Neuron (in vitro differentiated cells): ENCODE results near the gene LRG1.

Experiments
- H2AFZ ChIP-seq: one replicate; pipeline ENCODE4 v1.6.1; 2013; ENCODE audit warnings: low read depth, mild to moderate bottlenecking, inconsistent platforms, low read length, moderate library complexity
- H3K27me3 ChIP-seq: one replicate; pipeline ENCODE4 v1.6.1; 2013; ENCODE audit warnings: low read length; ENCODE audit not compliant: insufficient read depth
- H3K36me3 ChIP-seq: one replicate; pipeline ENCODE4 v1.6.1; 2013; ENCODE audit warnings: low read length; ENCODE audit not compliant: insufficient read depth
- H3K4me1 ChIP-seq: one replicate; pipeline ENCODE4 v1.6.1; 2013; ENCODE audit warnings: low read length; ENCODE audit not compliant: insufficient read depth
- H3K4me3 ChIP-seq: 2 replicates; pipeline ENCODE4 v1.5.1; 2013; ENCODE audit warnings: mild to moderate bottlenecking, low read length, moderate library complexity
- H3K9me3 ChIP-seq: one replicate; pipeline ENCODE4 v1.6.1; 2013; ENCODE audit warnings: low read length

Gene LRG1

DNA sequence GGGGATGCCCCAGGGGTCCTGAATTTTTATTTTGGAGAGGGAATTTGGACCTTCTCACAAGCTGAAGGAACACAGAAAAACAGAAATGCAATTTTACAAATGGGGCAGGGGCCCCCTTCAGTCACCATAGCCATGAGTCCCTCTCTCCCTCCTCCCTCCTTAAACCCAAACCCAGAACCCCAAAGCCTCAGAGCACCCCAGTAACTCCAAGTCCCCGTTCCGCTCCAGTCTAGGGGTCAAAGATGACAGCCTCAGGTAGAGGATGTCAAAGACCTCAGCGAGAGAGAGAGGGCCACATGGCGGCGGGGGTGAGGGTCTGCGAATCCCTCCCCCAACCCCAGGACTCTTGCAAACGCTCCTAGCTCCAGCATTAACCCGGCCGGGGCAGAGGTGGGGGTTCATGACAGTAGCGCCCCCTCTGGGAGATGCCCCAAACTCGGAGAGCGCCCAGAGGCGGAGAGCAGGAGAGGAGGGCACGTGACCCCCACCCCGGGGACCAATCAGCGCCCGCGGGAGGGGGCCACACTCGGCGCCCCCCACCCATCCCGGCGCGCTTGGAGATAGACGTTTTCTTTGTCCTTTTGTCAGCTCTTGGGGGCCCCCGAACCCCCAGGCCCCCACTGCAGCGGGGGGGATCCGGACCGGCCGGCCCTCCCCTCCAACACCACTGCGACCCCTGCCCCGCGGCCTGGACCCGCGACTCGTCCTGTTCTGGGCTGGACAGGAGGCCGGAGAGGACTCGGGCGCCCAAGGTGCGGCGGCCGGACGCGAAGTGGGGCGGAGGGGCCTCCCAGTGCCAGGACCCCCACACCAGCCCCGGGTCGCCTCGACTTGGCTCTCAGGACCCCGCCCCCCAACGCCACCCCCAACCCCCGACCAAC is 40.4 kb upstream of the LRG1 start:
- Histone ChIP-seq H3K27me3 (no peaks in the 10 kb centered on the region), H3K9me3 (no peaks in the 10 kb centered on the region), H2AFZ (no peak overlapping the region), H3K4me3 (peak overlapping the region; percentile 76), H3K36me3 (no peaks in the 10 kb centered on the region), H3K4me1 (peaks cover 24% of the 10 kb centered on the region)

DNA sequence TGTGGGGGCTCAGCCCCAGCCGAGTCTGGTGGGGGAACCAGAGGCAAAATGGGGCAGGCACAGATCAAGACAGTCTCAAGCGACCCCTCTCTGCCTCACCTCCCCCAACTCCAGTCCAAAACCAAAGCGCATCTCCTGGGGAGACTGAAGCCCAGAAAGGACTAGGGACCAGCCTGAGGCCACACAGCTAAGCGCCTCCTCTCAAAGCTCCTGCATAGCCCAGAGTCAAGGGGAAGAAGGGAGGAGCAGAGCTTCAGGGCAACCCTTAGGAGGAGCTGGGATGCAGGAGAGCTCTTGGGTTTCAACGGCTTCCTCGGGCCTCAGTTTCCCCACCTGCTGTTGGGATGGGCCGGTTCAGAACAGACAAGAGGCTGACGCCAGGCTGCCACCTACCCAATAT is 39.6 kb upstream of the LRG1 start:
- Histone ChIP-seq H3K36me3 (no peaks in the 10 kb centered on the region), H3K4me3 (no peak overlapping the region), H2AFZ (no peak overlapping the region), H3K27me3 (no peaks in the 10 kb centered on the region), H3K9me3 (no peaks in the 10 kb centered on the region), H3K4me1 (peaks cover 21% of the 10 kb centered on the region)

DNA sequence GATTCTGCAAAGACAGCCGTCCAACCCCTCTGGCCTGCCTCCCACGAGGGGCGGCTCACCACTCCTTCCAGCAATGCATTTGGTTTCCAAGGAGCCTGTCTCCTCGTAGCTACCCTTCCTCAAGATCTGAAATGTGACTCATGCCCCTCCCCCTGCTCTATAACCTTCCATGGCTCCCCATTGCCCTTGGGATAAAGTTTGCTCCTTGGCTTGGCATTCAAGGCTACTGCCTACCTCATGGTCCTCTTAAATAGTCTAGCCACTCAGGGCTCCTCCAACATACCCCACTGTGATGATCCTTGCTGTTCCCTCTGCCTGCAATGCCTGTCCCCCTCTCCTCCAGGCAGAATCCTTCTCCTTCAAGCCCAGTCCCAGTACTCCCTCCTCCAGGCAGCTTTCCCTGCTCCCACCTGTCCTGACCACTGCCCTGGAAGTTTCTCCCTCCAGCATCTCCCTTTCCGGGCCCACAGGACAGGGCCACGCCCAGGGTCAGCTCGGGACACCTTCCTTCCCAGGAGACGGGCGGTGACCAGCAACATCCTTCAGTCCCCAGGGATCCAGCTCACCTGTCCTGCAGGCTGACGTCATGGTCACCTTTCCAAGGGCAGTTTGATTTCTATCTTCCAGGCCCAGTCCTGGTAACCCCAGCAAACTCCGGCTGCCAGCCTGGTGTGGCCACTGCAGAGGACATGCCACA is 38.9 kb upstream of the LRG1 start:
- Histone ChIP-seq H3K36me3 (no peaks in the 10 kb centered on the region), H3K4me1 (peaks cover 16% of the 10 kb centered on the region), H3K4me3 (no peak overlapping the region), H3K9me3 (no peaks in the 10 kb centered on the region), H2AFZ (no peak overlapping the region), H3K27me3 (no peaks in the 10 kb centered on the region)

DNA sequence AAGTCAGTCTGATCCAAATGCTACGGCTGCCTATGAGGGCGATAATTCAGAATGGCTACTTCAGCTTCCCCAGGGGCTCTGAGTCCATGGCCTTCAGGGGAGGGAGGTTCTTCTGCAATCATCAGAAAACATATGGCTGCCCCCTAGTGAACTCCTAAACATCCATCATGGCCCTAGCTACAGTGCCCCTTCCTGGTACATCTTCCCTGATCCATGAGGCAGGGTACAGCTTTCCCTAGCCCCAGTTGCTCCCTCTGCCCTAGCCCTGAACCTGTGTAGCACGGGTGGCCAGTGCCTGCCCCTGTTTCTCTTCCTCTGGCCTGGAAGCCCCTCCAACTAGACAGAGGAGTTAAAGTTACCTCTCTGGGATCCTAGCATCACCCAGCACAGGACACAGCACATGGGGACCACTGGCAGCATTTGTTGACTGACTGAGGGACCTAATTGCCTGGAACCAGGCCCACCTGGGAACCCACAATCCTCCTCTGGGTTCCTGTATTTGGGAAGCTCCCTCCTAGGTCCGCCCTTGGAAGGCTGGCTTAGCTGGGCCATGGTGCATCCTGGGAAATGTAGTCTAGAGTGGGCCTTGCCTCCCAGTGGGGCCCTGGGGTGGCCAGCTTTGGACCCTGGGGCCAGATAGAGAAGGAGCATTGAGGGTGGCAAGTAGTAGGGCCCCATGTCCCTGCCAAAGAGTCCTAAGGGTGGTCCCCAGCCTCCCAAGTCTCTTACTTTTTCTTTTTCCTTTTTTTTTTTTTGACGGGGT is 37.4 kb upstream of the LRG1 start:
- Histone ChIP-seq H3K9me3 (no peaks in the 10 kb centered on the region), H3K4me3 (no peak overlapping the region), H3K4me1 (peaks cover 15% of the 10 kb centered on the region), H3K27me3 (no peaks in the 10 kb centered on the region), H2AFZ (no peak overlapping the region), H3K36me3 (no peaks in the 10 kb centered on the region)

DNA sequence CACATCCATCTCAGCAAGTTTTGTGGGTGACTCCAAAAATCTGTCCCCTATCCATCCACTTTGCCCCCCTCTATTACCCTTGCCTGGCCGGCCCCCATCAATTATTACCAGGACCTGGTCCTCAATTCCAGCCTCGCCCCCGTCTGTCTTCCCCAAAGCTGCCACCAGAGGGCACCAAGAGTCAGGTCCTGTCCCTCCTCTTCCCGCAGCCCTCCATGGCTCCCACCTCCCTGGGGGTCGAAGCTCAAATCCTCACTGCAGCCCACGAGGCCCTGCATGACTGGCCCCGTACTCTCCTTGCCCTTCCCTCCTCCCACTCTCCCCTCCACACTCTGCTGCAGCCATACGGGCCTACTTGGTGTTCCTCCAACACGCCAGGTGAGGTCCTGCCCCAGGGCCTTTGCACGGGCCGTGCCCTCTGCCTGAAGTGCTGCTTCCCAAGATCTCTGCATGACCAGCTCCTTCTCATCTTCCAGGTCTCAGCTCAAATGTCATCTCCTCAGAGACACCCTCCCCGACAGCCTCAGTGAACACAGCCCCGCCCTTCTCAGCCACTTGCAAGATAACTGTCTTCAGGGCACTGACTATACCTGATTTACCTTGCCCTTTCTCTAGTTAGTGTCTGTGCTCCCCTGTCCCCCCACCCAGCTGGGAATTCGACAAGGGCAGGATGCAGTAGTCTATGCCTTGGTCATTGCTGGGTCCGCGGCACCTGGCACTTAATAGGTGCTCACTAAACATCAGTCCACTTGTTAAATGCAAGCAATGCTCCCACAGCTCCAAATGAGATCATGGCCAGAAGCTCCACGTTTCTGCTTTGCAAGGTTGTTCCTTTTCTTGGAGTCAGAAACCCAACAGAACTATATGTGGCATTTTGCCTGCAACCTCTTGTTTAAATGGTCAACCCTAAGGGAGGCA is 36.4 kb upstream of the LRG1 start:
- Histone ChIP-seq H3K4me3 (no peak overlapping the region), H3K9me3 (no peaks in the 10 kb centered on the region), H3K4me1 (peaks cover 10% of the 10 kb centered on the region), H3K27me3 (no peaks in the 10 kb centered on the region), H3K36me3 (no peaks in the 10 kb centered on the region), H2AFZ (no peak overlapping the region)

DNA sequence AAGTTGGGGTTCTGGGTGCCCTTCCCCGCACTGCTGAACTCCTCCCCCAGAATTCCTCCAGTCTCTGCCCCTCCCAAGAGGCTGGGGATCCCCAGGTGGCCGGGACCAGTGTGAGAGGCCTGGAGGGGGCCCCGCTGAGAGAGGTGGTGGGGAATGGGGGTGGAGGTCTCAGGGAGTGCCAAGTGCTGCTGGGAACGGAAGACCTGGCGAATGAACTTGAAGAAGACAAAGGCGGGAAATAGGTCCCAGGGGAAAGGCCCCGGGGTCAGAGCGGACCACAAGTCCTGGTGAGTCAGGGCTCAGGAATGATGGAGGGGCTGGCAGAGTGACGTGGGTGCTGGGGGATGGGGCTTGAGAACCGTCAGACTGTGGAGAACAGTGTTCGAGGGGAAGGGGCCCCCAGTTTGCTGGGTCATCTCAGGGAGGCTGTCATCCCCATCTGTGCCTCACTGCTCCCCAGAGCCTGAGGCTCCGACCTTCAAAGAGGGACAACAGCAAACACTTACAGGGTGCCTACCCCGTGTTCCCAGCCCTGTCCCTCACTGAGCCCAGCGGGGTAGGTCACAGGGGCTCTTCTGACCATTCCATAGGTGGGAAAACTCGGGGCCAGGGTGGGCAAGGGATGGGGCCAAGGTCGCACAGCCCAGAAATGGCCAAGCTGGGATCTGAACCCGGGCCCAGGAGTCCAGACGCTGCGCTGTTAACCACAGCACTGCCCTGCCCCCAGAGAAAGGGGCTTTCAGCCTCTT is 35.6 kb upstream of the LRG1 start:
- Histone ChIP-seq H3K9me3 (no peaks in the 10 kb centered on the region), H3K4me3 (no peak overlapping the region), H3K36me3 (no peaks in the 10 kb centered on the region), H2AFZ (no peak overlapping the region), H3K27me3 (no peaks in the 10 kb centered on the region), H3K4me1 (peaks cover 10% of the 10 kb centered on the region)

DNA sequence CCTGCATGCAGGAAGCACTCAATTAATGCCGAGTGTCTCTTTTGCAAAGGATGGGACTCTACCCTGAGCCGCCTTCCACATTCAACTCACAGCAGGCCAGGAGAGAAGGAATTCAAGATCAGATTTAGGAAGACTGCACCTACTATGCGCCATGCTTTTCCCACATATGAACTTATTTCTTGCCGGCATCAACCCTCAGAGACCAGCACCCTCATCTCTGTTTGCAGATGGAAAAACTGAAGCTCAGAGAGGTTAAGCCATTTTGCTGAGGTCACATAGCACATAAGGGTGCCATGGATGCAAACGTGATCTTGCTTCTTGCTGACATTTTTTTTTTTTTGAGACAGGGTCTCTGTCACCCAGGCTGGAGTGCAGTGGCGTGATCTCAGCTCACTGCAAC is 33.8 kb upstream of the LRG1 start:
- H3K4me1 ChIP-seq = peaks cover 10% of the 10 kb centered on the region
- H2AFZ ChIP-seq = no peak overlapping the region
- H3K4me3 ChIP-seq = no peak overlapping the region
- H3K27me3 ChIP-seq = no peaks in the 10 kb centered on the region
- no peaks in the 10 kb centered on the region for H3K36me3 ChIP-seq
- no peaks in the 10 kb centered on the region for H3K9me3 ChIP-seq

DNA sequence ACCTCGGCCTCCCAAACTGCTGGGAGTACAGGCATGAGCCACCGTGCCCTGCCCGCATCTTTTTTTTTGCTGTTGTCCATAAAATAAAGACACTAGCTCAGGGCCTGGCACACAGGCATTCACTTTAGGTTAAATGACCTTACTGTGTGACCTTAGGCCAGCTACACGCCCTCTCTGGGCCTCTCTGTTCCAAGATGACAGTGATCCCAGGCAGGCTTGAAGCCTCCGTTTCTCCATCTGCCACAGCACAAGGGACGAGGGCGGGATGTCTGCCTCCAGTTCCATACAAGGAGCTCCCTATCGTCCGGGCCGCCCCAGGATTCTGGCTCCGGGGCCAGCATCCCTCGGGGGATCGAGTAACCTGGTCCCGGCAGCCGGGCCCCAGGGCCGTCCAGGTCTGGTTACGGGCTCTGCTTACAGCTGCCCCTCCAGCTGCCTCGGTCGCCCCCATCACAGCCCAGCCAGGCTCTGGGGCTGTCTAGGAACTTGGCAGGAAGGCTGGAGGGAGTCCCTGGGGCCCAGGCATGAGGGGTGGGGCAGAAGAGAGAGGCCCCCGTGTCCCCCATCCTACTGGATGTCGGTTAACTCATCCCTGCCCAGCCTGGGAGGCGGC is 31.6 kb upstream of the LRG1 start:
- H3K4me1 ChIP-seq = peaks cover 10% of the 10 kb centered on the region
- H2AFZ ChIP-seq = no peak overlapping the region
- no peak overlapping the region for H3K4me3 ChIP-seq
- no peaks in the 10 kb centered on the region for H3K9me3 ChIP-seq
- H3K27me3 ChIP-seq = no peaks in the 10 kb centered on the region
- no peaks in the 10 kb centered on the region for H3K36me3 ChIP-seq

DNA sequence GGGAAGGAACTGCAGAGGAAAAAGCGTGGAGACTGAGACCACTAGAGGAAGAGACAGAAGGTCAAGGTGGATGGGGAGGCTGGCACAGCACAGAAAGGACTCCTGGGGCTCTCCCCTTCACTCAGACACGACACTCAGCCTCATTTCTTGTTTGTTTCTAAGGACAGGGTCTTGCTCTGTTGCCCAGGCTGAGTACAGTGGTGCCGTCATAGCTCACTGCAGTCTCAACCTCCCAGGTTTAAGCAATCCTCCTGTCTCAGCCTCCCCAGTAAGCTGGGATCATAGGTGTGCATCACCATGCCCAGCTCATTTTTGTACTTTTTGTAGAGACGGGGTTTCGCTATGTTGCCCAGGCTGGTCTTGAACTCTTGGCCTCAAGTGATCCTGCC is 31.1 kb upstream of the LRG1 start:
- Histone ChIP-seq H3K36me3 (no peaks in the 10 kb centered on the region), H2AFZ (no peak overlapping the region), H3K4me1 (peaks cover 10% of the 10 kb centered on the region), H3K4me3 (no peak overlapping the region), H3K9me3 (no peaks in the 10 kb centered on the region), H3K27me3 (no peaks in the 10 kb centered on the region)

DNA sequence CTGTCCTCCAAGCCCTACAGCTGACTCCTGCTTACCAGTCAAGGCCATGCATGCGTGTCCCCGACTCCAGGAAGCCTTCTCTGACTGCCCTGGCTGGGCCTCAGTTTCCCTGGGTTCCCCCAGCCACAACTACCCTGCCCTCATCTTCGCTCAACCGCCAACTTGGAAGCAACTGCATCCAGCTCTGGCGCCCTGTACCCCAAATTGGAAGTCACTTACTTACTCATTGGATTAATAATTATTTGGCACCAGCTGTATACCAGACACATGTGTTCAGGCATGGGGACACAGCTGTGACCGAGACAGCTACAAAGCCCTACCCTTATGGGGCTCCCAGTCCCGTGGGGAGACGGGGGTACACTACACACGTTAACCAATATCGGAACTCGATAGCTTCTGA is 30.6 kb upstream of the LRG1 start:
- H3K4me1 ChIP-seq = peaks cover 6% of the 10 kb centered on the region
- no peaks in the 10 kb centered on the region for H3K9me3 ChIP-seq
- no peak overlapping the region for H3K4me3 ChIP-seq
- H2AFZ ChIP-seq = no peak overlapping the region
- H3K27me3 ChIP-seq = no peaks in the 10 kb centered on the region
- H3K36me3 ChIP-seq = no peaks in the 10 kb centered on the region

DNA sequence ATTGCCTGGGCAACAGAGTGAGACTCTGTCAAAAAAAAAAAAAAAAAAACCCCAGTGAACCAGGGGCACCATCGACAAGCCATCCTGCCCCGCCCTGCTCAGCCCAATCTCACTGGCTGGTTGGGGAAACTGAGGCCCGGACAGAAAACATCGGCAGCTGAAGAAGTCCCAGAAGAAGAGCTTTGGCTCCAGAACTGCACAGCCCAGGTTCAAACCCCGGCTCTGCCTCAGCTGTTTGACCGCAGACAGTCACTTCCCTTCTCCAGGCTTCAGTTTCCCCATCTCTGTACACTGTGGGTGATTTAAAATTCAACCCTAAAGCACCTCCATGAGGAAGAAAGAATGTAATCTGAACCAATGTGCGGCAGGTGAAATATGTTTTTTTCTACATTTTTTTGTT is 29.1 kb upstream of the LRG1 start:
- H3K27me3 ChIP-seq = no peaks in the 10 kb centered on the region
- no peaks in the 10 kb centered on the region for H3K4me1 ChIP-seq
- no peaks in the 10 kb centered on the region for H3K9me3 ChIP-seq
- no peaks in the 10 kb centered on the region for H3K36me3 ChIP-seq
- H3K4me3 ChIP-seq = no peak overlapping the region
- H2AFZ ChIP-seq = no peak overlapping the region
